ENCODE results near the gene NELFCD. TPM values are rescaled to one million over a fixed set of nuclear protein-coding genes. Genes with fewer than 3 reads are reported as not detected.

The NELFCD gene
- total RNA-seq, result 107 and 108 TPM in 2 replicates
- 62.0 TPM for total RNA-seq (2013)
- polyA plus RNA-seq, result 80.2 and 128 TPM in 2 replicates
- 30.2 and 45.4 TPM in 2 replicates for polyA minus RNA-seq

- peaks cover 51% of the 10 kb centered on the region for H3K79me2 ChIP-seq (ENCODE audit: control insufficient read depth, insufficient read depth, low read length)
- H3K4me3 Mint-ChIP-seq, result peak within 1 kb of the TSS; percentile 96
- ATAC-seq (ENCODE audit: low read depth) (peak; percentile 93), DNase-seq (peak; percentile 93)
- H3K27ac Mint-ChIP-seq, result peak within 1 kb of the TSS; percentile 94
- H2AFZ ChIP-seq (ENCODE audit: insufficient read depth, low read depth, low read length, poor library complexity, severe bottlenecking), result peak within 1 kb of the TSS; percentile 95
- POLR2A ChIA-PET, result interaction anchor here (0.7 to 2.0 kb wide), 3 partner anchors 37 to 92 kb away, joined by 5 to 8 read pairs (median 6); partner anchors contain the start of gene ATP5F1E
- peaks cover 0 to 8% of the 10 kb centered on the region in 2 experiments for H3K36me3 ChIP-seq (replicated peaks in 1 of 2; ENCODE audit: control extremely low read depth in 1 of 2, control insufficient read depth in 1 of 2, extremely low read depth in 1 of 2, insufficient read depth in 2 of 2, low read length in 1 of 2)
- peaks cover 43% of the 10 kb centered on the region for H3K4me1 Mint-ChIP-seq
- H3K4me3 ChIP-seq (ENCODE audit: control extremely low read depth in 1 of 5, extremely low read depth in 1 of 5, insufficient read depth in 1 of 5, low read depth in 2 of 5, low read length in 4 of 5), result peak within 1 kb of the TSS; percentile 79 to 91 (median 80)
- H3K4me1 ChIP-seq (ENCODE audit: control insufficient read depth in 2 of 2, insufficient read depth in 2 of 2, low read length in 2 of 2), result peaks cover 24 to 47% of the 10 kb centered on the region in 2 donors
- no peaks in the 10 kb centered on the region for H3K27me3 ChIP-seq (replicated peaks in 1 of 4; ENCODE audit: control extremely low read depth in 1 of 4, control insufficient read depth in 3 of 4, insufficient read depth in 4 of 4, low read length in 3 of 4)
- CTCF ChIA-PET, result interaction anchor here (1.9 to 2.2 kb wide), 2 partner anchors 25 to 111 kb away, joined by 6 to 7 read pairs; no protein-coding TSS in a partner anchor
- no peak for TF ChIP-seq EZH2 (IDR thresholded peaks at IDR 0.05; ENCODE audit: borderline replicate concordance, insufficient read depth, low read depth, low read length, poor library complexity, severe bottlenecking)
- TF ChIP-seq CTCF (IDR thresholded peaks at IDR 0.05), result no peak
- peak within 1 kb of the TSS; percentile 91 for H3K4me2 ChIP-seq (replicated peaks; ENCODE audit: low read depth, low read length, poor library complexity, severe bottlenecking)
- intact Hi-C loops (cut with micrococcal nuclease), result loop anchor here (1.0 kb wide), 6 partner anchors 11 to 89 kb away; partner anchors contain the start of genes ATP5F1E and PRELID3B
- 4% methylated on average over 102 of the region's 109 CpGs for WGBS (ENCODE audit: insufficient coverage)
- peaks cover 14% of the 10 kb centered on the region for H4K20me1 ChIP-seq (ENCODE audit: control insufficient read depth, insufficient read depth, low read length, poor library complexity, severe bottlenecking)
- no peaks in the 10 kb centered on the region for H3K9me3 Mint-ChIP-seq (ENCODE audit: insufficient read depth)
- peaks cover 0 to 3% (median 0%) of the 10 kb centered on the region in 3 donors for H3K9me3 ChIP-seq (ENCODE audit: control extremely low read depth in 1 of 3, control insufficient read depth in 2 of 3, insufficient read depth in 1 of 3, low read length in 2 of 3)
- H3K9ac ChIP-seq (ENCODE audit: low read length), result peak within 1 kb of the TSS; percentile 93
- H3K27me3 Mint-ChIP-seq, result no peaks in the 10 kb centered on the region
- peak within 1 kb of the TSS; percentile 71 to 76 for H3K27ac ChIP-seq (ENCODE audit: low read length in 2 of 2)
These were observed at the start of gene NELFCD for GRCh38 chr20:58980711-58981627. Gene NELFCD, plus strand, starts transcription at chr20:58981256. Its CDS starts 54 bp downstream, at chr20:58981310.
